ENCODE data around the gene DERL2.

Gene DERL2

DNA sequence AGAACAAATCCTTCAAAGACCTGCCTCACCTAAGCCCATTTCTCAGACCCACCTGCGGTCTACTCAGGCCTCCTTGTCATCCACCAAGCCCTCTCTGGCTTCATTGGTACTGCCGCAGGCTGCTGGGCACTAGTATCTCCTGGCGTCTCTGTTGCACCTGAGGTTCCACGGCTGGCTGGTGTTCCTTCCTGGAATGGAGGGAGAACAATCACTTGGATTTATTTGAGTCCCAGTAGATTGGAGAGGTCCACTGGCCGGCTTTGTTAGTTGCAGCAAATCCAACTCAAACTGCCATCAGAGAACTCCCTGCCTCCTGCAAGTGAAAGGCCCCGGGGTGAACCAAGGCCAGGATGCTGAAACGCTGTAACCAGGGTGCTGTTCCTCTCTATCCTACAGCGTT, 15.7 kb upstream of the DERL2 start:
- no peak overlapping the region for H3K4me3 ChIP-seq (ENCODE audit: low read depth, low read length)

DNA sequence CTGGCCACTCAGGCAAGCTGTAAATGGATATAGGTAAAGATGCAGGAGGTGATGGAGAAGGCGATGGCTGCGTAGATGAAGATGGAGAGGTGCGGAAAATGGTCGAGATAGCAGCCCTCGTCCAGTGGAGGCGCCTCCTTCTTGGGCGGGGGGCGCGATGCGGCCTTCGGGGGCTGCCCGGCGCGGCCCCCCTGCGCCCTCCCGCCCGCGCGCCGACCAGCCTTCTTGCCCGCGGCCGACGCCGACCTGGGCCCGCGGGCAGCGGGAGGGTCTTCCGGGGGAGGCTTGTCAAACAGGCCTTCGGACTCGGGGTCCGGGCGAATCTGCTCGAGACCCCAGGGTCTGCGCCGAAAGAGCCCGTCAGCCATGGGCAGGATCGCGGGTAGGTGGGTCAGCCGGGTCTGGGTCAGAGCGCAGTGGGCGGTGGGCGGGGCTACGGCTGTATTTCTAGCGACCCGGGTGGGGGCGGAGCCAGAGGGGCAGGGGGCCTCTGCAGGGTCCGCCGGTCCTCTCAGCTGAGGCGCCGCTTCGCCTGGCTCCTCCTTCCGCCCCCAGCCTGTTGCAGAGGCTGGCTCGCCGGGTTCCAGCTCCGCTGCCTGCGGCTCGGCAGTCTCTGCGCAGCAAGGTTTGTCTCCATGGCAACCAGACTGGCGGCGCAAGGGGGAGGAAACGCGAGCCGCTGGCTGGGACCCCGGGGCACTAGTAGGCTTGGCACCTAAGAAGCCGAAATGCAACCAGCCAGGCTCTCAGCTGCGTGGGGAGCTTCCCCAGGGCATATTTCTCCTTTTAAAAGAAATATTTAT, 14.8 kb upstream of the DERL2 start:
- TF ChIP-seq, protein P1, sequence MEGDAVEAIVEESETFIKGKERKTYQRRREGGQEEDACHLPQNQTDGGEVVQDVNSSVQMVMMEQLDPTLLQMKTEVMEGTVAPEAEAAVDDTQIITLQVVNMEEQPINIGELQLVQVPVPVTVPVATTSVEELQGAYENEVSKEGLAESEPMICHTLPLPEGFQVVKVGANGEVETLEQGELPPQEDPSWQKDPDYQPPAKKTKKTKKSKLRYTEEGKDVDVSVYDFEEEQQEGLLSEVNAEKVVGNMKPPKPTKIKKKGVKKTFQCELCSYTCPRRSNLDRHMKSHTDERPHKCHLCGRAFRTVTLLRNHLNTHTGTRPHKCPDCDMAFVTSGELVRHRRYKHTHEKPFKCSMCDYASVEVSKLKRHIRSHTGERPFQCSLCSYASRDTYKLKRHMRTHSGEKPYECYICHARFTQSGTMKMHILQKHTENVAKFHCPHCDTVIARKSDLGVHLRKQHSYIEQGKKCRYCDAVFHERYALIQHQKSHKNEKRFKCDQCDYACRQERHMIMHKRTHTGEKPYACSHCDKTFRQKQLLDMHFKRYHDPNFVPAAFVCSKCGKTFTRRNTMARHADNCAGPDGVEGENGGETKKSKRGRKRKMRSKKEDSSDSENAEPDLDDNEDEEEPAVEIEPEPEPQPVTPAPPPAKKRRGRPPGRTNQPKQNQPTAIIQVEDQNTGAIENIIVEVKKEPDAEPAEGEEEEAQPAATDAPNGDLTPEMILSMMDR (IDR thresholded peaks at IDR 0.05; ENCODE audit: borderline replicate concordance, insufficient read depth, low read depth, low read length), result no peak
- H3K4me3 ChIP-seq (ENCODE audit: low read depth, low read length), result peak overlapping the region; percentile 43

More for the DNA sequence above, 15.7 kb upstream of the DERL2 start:
- TF ChIP-seq, protein P1 (IDR thresholded peaks at IDR 0.05; ENCODE audit: borderline replicate concordance, insufficient read depth, low read depth, low read length), result no peak

DNA sequence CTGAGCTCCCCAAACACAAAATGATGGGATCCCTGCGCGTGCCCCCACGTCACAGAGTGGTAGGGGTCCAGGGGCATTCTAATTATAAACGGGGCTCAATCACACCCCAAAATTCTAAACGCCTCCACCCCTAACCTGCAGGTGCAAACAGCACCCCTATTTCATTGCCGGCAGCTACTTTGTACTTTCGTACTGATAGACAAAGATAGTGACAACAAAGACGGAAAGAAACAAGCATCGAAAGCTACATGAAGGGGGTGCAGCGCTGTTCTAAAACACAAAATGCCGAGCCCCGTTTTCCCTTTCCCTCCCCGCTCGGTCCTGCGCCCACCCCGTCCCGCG, 14.2 kb upstream of the DERL2 start:
- no peak overlapping the region for H3K4me3 ChIP-seq (ENCODE audit: low read depth, low read length)
- TF ChIP-seq, protein P1 (IDR thresholded peaks at IDR 0.05; ENCODE audit: borderline replicate concordance, insufficient read depth, low read depth, low read length), result no peak

DNA sequence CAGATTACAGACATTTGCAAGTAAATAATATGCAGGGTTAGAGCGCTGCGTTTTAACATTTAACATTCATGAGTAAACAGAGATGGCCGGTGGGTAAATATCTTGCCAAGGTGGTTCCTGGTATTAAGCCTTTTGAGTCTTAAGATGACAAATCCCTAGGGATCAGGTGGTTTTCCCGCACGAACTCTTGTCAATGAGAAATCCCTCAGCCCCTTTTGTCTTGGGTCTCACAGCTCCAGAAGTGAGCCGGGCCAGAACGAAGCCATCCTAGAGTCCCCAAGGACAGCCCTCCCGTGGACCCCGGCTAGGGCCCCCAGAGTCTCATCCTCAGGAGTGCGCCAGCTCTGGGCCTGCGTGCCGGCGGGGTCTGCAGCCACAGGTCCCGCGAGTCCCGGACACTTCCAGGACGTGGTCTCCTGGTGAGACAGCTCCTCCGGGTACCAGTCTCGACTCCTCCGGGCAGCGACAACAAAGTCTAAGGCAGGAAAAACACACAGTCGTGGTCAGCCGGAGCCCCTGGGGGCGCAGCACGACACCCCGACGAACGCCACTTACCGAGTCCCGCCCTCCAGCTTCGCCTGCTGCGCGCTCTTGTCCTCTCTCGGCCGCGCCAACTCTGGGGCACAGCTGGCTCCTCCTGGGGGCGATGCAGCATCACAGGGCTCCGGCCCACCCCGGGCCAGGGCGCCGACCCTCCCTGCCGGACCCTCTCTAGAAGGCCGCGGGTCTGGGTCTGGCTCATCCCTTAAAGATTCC, 13.7 kb upstream of the DERL2 start:
- no peak overlapping the region for H3K4me3 ChIP-seq (ENCODE audit: low read depth, low read length)
- TF ChIP-seq, protein P1 (IDR thresholded peaks at IDR 0.05; ENCODE audit: borderline replicate concordance, insufficient read depth, low read depth, low read length), result no peak

DNA sequence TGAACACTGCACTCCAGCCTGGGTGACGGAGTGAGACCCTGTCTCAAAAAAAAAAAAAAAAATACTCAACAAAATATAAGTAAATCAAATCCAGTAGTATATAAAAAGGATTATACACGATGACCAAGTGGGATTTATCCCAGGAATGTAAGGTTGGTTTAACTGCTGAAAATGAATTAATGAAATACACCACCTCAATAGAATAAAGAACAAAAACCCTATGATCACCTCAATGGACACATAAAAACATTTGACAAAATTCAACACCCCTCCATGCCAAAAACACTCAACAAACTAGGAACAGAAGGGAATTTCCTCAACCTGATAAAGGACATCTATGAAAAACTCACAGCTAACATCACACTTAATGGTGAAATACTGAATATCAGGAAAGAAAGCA, 7.0 kb upstream of the DERL2 start:
- TF ChIP-seq, protein P1 (IDR thresholded peaks at IDR 0.05; ENCODE audit: borderline replicate concordance, insufficient read depth, low read depth, low read length), result no peak
- no peak overlapping the region for H3K4me3 ChIP-seq (ENCODE audit: low read depth, low read length)

DNA sequence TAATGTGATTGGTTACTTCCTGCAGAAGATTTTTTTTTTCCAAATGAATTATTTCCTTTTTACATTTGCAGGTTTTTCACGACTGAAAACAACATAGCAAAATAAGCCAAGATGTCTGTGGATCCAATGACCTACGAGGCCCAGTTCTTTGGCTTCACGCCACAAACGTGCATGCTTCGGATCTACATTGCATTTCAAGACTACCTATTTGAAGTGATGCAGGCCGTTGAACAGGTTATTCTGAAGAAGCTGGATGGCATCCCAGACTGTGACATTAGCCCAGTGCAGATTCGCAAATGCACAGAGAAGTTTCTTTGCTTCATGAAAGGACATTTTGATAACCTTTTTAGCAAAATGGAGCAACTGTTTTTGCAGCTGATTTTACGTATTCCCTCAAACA, 2.8 kb upstream of the DERL2 start:
- TF ChIP-seq, protein P1 (IDR thresholded peaks at IDR 0.05; ENCODE audit: borderline replicate concordance, insufficient read depth, low read depth, low read length), result no peak
- no peak overlapping the region for H3K4me3 ChIP-seq (ENCODE audit: low read depth, low read length)

Data from GM12875 (cell line).